ENCODE measurements around the gene PRSS38.
A peak's percentile ranks its signal among the peaks of the same experiment; 100 is the strongest.

PRSS38 gene

DNA sequence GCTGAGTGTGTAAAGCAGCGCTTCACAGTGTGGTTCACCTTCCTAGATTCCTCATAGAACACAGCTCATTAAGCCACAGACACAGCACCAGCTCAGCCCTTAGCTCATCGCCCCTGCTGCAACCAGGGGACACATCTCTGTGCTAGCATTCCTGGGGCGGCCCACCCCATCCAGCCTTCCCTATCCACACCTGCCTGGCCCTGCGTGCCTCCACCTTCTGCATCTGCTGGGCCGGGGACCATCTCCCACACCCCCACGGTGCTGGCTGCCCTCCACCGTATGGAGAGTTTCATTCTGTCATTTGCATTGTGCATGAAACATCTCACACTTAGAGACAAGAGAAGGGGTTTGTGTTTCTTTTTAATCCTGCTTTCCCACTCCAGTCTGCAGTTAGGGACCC is 35.8 kb upstream of the PRSS38 start:
- no peak for DNase-seq

DNA sequence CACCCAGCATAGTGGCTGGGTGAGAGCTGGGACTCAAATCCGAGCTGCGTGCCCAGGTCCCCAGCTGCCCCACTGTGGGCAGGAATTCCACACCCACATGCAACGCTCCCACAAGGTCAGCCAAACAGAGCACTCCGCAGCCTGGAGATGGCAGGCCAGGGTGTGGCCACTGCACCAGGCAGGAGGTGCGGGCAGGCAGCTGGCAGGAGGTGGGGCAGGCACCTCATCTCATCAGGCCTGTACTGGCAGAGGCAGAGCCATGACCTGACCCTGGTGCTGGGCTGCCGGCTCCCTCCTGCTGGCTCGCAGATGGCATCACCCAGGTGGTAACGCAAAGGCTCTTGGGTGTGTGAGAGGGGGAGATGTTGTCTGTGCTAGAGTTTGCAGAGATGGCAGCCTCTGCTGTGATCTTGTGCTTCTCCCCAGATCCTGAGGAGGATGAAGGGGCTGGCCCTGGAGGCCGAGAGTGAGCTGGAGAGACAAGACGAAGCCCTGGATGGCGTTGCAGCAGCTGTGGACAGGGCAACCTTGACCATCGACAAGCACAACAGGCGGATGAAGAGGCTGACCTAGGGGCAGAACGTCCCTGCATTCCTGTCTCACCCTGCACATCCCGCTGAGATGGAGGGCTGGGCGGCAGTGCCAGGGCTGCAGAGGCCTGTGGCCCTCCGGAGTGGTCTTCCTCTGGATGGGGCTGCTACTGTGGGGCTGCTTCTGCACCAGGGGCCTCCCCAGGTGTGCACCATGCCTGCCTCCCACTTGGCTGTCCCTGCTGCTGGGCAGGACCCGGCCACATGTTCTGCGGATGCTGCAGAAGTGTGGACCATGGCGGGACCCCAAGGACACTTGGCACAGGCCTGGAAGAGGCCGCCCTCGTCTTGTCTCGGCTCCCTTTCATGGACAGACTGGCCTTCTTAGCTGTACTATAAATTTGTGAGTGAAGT is 35.1 kb upstream of the PRSS38 start:
- DNase-seq = no peak

DNA sequence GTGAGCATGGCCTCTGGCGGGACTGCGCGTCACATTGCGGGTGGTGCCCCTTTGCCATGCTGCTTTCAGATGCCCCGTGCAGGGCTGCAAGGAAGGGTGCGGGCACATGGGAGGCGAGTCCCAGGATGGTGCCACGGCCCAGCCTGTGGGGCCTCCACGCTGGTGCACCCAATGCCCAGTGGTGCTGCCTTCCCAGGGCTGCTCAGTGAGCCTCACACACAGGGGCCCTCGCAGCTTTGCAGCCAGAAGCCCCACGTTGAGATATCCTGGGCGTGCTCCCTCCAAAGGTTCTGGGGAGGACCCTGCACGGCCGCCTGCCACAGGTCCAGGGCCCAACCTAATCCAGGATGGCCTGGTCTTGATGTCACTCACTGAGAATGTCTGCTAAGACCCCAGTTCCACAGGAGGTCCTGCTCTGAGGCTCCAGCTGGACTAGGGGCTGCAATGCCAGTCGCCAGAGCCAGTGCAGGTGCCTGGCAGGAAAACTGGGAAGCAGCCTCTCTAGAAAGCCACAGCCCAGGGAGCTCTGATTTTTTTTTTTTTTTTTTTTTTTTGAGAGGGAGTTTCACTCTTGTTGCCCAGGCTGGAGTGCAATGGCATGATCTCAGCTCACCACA is 34.1 kb upstream of the PRSS38 start:
- no peak for DNase-seq

DNA sequence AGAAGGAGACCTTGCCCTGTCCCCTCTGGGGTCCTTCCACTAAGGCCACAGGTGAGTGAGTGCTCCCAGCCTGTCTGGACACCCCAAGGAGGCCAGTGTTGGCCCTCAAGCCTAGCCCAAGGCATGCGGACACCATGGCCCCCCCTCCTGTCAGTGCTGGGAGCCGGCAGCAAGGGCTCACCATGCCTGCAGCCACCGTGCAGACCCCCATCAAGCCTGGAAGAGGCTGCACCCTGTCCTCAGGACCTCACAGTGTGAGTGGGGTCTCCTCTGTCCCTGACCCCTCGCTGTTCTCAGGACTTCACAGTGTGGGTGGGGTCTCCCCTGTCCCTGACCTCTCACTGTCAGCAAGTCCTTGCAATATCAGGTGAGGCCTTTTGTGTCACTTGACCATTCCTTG is 33.2 kb upstream of the PRSS38 start:
- DNase-seq = no peak

DNA sequence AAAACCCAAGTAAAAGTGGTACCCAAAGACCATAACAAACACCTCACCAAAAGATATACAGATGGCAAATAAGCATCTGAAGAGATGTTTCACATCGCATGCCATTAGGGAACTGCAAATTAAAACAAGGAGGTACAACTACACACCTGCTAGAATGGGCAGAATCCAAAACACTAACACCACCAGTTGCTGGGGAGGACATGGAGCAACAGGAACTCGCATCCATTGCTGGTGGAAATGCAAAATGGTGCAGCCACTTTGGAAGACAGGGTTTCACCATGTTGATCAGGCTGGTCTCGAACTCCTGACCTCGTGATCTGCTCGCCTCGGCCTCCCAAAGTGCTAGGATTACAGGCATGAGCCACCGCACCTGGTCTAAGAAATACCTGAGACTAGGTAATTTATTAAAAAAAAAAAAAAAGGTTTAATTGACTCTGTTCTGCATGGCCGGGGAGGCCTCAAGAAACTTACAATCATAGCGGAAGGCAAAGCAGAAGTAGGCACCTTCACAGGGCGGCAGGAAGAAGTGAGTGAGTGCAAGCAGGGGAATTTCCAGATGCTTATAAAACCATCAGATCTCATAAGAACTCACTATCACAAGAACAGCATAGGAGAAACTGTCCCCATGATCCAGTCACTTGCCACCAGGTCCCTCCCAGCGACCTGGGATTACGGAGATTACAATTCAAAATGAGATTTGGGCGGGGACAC is 30.2 kb upstream of the PRSS38 start:
- DNase-seq = no peak

DNA sequence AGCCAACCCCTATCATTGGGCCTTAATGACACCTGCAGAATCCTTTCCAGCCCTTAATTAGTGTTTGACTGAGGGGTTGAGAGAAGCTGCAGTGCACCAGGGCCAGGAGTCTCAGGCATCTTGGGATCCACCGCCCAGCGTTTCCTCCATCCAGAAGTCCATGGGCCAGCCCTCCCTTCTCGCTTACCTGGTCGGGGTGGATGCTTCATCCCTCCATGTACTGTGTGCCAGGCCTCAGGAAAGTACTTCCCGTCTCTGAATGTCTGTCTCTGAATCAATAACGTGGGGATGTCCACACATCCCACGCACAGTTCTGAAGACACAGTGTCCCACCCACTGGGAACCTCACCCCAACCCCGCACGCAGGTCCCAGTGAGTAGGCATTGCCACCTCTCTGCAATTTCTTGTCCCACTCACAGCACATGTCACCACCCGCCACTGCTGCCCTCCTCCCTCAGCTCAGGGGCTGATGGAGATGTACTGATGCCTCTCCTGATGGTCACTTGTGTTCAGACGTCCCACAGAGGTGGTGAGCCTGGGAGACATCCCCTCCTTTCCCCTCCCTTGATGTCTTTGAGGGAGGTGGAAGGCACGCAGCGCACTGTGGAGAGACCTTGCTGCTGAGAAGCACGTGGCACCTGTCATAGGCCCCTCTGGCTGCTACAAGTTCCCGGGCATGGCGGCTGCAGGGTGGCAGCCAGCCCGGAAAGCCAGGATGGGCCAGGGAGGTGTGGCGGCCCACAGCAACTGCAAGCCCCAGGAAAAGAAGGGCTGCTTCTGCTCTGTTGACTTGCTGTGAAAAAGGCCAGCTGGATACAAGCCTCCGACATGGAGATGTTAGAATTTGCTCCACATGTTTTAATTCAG is 29.4 kb upstream of the PRSS38 start:
- DNase-seq = no peak

DNA sequence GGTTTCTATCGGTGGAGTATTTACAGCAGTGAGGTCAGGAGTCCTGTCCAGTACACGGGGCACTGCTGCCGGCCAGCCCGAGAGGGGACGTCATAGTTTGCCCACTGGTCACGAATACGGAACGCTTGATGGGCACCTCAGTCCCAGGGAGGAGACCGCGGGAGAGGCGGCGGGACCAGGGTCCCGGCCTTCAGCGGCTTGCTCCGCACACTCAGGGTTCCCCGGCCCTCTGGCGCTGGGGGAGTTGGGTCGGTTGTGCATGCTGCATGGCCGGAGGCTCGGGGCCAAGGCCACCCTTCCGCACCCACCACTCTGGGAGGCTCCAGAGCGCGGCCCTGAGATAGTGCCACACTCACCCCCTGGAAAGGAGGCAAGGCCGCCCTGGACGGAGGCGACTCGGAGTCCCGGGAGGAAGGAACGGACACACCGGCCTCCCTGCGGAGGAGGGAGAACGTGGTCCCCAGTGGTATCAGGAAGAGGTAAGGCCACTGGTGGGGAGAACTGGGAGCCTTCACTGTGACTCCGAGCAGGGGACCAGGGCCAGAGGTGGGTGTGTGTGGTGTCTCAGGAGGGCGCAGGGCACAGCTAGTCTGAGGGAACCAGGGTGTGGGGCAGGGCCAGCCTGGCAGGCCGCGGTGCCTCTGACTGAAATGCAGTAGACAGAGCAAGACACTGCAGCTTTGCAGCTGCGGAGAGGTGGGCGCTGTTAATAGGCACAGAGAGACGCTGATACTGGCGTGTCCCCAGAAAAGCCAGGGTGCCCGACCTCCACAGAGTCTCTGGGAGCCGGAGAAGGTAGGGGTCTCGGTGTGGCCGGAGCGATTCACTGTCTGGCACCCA is 28.6 kb upstream of the PRSS38 start:
- no peak for DNase-seq

DNA sequence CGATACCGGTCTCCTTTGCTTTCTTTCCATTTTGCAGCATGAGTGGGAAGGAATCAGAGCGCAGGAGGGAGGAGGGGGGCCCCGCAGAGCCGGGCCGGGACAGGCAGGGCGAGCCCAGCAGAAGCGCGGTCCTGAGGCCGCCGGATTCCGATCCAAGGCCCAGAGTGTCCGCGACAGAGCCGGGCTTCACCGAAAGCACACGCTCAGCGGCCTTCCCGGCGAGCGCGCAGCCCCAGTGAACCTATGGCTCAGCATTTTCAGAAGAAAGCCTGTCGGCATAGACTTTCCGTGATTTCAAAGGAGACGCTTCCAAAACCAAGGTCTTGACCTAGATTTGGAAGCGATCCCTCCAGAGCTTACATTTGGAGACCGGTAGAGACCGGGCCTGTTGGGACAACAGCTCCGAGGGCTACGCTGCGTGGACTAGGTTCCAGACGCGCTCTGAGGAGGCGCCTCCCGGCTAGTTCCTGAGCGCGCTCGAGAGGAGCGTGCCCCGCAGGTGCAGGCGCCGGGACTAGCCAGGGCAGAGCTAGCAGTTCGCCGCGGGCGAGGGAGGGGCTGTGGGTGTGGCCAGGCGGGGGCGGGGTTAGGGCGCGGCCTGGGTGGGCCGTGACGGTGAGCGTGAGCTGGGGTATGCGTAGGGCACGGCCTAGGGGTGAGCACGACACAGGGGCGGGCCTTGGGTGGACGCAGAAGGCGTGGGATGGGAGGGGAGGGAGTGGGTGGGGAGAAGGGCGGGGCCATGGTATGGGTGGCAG is 27.8 kb upstream of the PRSS38 start:
- peak; percentile 72 for DNase-seq

DNA sequence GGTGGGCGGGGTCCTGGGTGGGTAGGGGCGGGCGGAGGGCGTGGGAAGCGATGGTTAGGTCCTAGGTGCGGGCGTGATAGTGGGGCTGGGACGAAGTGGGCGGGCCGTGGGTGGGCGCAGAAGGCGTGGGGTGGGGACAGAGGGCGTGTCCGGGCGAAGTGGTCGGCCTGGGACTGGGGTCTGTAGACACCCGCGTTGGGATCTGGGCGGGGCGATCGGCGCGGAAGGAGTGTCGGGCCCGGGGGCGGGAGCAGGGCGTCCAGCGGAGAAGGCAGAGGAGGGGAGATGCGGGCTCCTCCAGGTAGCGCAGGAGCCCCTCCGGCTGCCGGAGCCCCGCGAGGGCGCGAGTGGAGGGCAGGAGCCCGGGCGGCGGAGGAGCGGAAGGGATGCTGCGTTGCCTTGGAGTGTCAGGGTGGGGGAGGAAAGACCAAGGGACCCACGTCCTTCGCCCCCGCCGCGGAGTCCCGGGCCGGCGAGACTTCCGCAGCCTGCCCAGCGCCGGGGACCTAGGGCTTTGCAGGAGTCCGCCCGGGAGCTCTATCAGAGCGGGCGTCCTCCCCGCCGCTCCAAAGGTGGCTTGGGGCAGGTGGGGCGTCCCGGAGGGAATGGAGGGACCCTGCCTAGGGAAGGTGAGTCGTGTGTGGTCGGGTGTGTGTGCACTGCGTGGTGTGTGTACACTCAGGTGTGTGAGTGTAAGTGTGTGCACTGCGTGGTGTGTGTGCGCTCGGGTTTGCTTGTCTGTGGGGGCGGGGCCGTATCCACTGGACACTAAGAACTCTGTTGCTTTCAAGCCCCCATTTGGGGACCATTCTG is 27.0 kb upstream of the PRSS38 start:
- no peak for DNase-seq

DNA sequence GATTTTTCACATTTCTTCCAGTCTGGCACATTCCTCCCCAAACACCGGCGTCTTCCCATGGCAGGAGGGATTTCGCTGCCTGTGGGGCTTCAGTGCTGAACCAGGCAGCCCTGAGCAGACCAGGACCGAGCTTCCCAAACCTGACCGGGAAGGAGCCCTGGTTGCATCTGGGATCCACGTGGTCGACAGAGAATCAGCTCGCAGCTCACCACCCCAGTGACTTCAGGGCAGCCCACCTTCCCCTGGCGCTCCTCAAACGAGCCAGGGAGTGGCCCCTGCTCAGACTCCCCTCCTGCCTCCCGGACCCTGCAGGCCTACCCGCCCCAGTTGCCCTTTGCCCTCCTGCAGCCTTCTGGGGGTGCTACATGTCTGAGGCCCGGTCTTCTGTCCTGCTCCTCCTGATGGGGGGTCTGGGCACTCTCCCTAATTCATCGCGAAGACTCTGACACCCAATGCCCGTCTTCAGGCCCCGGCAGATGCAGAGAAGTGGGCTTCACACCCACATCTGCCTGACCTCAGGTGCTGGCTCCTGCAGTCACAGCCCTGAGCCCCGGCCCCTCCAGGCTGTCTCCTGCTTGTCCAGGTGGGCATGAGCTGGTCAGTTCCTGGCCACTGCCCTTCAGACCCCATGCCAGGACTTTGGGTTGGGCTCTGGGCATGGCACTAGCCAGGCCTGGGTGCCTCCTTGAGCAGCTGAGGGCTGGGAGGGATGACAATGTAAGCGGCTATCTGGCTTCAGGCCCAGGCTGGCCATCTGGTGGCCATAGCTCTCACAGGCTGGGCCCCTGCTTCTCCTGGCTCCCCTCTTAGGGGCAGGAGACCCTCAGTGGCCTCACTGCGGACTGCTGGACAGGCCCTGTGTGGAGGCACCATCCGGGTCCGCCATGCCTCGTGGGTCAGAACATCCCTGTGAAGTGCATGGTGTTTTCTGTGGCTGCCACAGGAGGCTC is 26.1 kb upstream of the PRSS38 start:
- DNase-seq = no peak

DNA sequence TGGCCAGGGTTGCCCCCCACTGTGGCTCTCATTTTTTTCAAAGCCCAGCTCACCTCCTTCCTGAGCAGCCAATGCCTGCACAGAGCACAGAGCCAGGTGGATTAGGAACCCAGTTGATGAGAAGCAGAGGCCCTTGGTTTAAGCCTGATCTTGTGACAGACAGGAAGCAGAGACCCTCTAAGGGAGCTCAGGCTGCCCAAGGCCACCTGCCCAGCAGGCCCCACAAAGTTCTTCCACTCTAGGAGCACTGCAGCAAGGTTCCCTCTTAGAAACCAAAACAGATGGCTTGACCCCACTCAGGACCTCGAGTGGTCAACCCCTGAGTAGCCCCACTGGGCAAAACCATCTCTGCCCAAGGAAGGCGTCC is 25.5 kb upstream of the PRSS38 start:
- DNase-seq = no peak

DNA sequence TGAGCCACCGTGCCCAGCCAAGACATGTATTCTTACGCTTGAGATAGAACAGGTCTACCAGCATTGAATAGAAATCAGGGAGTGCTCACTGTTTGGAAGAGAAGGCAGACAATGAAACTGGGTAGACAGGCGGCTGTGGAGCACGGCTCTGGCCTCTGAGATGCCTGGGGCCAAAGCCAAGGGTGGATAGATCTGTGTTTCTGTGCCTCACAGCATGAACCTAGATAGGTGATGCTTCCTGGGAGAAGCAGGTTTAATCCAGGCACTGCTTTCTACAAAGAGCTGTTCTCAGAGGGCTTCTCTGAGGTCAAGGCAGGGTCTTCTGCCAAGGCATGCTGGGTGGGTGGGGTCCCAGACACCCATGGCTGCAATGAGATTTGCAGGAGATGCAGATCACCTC is 24.6 kb upstream of the PRSS38 start:
- no peak for DNase-seq

DNA sequence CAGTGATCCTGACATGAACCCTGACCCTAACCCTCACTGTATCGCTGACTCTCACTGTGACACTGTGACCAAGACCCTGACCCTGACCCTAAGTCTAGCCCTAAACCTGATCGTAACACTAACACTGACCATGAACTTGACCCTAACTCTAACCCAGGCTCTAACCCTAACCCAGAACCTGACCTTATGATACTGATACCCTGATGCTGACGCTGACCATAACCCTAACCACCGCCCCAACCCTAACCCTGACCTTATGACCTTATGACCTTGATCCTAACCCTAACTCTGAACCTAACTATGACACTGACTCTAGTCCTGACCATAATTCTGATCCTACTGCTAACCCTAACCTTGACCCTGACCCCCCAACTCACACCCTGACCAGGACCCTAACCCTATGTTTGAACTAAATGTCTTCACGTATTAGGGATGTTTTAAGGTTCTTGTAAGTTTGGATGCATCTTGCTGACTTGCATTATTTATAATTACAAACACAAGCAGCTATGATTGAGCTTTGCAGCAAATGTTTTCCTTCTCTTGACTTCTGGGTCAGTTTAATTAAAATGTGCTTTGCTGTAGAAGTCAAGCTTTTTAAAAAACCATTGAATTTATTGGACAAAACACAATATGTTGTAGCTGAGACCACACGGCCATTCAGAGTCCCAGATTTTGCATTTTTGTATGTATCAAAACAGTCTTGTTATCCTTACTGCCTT is 23.9 kb upstream of the PRSS38 start:
- no peak for DNase-seq

DNA sequence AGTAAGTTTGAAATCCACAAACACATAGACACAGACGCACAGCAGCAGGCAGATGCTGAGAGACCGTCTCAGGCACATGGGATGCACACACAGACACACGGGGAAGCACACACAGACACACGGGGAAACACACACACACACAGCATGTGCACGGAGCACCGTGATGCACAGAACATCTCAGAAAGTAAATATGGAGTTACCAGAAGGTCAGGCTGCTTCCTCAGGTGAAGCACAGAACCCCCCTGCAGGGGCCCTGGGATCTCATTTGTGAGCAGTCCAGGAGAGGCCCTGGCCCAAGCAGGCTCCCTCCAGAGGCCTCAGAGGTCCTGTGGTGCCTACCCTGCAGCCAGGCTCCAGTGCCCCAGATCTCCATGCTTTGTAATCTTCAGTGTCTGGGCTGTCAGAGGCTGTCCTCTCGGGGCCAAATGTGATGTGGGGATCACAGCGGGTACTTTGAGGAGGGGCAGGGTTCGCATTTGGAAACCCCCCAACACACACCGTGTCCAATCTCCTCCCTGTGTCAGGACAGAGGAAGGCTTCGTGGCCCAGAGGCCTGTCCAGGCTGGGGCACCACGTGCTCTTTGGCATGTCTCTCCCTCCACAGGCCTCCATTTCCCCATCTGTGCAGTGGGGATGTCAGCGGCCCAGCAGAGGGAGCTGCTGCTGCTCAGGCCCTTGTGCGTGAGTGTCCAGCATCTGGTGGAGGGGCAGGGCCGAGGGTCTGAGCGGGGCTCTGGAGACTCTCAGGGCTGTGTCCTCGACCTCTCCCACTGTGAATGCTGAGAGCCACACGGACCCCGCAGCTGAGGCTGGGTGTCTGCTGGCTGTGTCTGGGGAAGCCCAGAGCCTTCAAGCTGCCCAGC is 23.0 kb upstream of the PRSS38 start:
- DNase-seq = no peak

DNA sequence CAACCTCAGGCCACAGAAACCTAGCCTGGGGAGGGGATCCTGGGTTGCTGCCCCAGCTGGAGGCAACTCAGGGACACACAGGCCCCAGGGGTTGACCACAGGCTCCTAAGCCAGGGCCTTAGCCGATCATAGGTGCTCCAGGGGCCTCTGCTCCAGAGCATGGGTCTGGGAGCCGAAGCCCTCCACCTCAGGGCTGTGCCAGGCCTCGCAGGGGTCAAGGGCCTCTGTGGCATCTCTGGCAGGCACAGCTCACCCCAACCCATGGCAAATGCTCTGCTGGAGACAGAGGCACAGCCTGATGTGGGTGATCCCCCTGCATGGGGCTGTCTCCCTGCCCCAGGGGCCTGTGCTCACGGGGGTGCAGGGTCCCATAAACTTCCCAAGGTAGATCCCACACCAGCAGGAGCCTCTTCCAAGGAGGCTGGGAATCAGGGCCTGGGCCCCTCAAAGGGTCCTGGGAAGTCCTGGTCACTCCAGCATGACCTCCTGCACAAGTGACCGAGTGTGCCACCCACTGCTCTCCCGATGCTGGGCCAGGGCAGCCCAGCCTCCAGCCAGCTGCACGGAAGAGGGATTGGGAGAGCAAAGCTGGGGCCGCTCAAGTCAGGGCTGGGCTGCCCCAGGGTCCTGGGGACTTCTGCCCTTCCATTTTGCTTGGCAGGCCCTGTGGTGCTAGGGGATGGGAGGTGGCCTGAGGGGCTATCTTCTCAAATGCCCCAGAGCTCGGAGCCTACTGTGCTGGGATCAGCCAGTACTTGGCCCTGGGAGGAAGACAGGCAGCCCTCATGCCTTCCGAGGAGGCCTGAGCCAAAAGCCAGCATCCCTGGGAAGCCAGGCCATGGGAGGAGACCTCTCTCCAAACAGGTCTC is 22.2 kb upstream of the PRSS38 start:
- no peak for DNase-seq
